IPS-NIHi7 (cell line): Measurements from ENCODE around the gene MAMLD1.

Source experiments
- DNase-seq: peaks from one replicate; pipeline ENCODE4 v3.0.0; 2012; ENCODE audit warnings: mixed read lengths; ENCODE audit errors: extremely low spot score

Gene MAMLD1

DNA sequence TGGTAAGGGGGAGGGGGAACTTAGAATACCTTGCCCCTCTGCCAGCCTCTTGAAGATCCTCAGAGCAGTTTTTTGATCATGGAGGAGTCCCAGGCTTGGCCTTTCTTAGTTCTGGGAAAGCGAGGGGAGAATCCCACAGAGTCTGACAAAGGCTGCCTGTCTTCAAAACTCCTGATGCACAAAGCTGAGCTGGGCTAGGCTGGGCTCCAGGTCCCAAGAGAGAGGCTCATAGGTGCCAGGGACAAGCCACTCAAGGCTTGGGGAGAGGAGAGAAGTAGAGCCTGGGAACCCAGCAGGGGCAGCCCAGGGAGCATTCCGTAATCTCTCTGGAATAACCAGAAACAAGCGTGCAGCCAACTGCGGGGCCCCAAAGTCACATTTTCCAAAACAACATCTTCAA, 168.3 kb downstream of the MAMLD1 start:
- no peak for DNase-seq

DNA sequence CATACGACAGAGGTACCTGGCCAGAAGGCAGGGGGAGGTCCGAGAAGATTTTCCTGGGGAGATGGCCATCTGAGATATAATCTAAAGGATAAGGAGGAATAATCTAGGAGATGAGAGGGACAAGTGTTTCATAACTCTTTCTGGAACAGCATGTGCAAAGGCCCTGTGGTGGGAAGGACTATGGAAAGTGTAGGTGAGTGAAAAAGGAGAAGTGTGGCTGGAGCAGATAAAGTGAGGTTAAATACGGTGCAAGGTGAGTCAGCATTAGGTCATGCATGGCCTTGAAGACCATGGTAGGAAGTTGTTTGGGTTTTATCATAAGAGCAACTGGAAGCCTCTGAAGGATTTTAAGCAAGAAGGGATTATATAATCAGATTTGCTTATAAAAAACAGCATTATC, 170.7 kb downstream of the MAMLD1 start:
- DNase-seq, result no peak

DNA sequence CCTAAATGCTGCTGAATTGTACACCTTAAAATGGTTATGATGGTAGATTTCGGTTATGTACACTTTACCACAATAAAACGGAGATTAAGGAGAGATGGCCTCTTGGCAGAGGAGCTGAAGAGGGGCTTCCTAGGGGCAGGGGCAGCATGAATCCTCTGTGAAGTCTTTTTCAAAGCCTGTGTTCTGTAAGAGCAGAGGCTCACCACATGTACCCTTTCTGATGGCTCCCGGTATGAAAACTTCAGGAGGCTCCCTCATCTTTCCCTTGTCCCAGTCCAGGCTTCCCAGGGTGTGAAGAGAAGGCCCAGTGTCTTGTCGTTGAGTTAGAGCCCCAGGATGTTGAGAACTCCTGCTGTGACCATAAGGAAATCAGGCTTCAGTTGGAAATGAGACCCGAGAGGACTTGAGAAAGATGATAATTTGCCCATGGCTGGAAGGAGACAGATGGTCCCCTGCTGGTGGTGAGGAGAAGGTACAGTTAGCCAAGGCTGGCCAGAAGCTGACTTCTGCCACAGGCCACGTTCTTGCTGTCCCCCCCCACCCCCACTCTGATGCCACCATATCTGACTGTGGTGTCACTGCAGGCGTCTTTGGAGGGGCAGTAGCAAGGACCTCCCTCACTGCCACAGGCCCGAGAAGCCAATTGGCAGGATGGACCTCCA, 173.5 kb downstream of the MAMLD1 start:
- DNase-seq, result no peak

DNA sequence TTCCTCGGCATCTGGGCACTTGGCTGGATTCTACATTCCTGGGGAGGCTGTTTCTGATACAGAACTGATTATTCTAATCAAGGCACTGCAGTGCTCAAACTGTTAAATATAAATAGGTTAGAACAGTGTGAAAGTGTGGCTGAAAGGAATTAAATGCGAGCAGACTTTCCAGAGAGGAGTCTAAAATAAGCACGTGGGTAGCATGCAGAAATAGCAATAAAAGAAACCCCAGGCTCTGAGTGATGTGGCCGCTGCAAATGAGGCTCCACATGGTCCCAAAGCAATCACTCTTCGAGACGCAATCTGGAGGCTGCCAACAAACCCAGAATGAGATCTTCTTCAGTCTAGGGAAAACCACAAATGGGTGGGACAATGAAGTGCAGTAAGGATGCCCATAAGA, 174.7 kb downstream of the MAMLD1 start:
- DNase-seq, result no peak

DNA sequence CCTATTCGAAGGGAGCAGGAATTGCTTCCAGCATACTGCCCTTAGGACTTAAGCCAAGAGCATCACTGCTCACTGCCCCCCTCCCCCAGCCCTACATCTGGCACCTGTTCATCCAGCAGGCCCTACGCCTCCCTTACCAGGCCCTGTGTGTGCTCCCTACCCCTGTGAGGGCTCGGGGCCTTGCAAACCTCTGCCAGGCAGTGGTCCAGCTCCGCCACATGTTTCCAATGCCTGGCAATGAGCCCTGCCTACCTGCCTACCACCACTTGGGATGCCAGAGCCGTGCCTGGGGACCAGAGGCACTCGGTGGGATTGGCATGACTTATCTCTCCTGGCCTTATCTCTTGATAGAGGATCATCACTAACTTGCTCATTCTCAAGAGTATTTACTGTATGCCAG, 177.8 kb downstream of the MAMLD1 start:
- no peak for DNase-seq

DNA sequence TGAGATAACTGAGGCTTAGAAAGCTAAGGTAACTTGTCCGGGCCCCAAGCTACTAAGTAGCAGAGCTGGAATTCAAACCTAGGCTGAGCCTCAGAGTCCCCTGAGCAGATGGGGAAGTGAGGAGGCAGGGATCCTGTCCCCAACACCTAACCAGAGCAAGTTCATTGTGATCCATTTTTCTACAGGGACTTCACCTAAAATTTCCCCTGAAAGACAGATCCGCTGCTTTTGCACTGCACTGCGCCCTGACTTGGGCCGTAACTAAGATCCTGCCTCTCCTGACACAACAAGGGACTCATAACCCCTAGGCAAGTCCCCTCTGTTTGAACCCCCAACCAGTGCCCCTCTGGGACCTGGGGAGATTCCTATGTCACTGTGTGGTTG, 179.7 kb downstream of the MAMLD1 start:
- no peak for DNase-seq

DNA sequence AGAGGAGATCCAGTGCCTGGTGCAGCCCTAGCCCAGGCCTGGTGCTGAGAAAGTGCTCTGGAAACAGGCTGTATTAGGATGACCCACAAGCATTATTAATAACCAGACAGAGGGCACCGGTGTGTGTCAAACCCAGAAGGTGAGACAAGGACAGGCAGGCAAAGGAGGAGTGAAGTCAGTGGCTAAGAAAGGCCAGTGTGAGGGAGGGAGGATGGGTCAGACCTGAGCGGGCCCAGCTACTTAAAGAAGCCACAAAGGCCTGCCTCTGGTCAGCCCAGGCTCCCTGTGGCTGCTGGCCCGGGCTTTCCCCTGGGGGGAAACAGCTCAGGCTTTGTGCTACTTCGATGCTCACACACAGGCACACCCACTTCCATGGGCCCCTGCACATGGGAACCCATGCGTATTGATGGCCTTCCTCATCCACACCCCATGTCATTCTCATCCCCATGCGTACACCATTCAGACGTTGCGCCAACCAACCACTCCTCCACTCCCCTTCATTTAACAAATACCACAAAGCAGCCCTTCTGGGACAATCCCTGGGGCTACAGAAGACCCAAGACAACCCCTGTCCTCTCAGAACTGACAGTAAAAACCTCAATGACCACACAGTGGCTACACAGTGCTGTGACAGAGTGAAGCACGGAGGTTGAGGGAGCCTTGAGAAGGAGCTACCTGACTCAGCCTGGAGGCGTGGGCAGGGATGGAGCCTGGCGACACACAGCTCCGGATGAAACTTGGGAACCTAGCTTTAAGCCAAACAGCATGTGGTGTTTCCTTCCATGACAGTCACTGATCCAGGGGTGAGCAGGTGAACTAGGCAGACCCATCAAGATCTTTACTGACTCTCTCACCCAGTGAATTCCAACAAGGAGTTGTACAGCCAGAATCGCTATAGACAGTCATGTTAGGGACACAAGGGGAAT, 180.4 kb downstream of the MAMLD1 start:
- no peak for DNase-seq

DNA sequence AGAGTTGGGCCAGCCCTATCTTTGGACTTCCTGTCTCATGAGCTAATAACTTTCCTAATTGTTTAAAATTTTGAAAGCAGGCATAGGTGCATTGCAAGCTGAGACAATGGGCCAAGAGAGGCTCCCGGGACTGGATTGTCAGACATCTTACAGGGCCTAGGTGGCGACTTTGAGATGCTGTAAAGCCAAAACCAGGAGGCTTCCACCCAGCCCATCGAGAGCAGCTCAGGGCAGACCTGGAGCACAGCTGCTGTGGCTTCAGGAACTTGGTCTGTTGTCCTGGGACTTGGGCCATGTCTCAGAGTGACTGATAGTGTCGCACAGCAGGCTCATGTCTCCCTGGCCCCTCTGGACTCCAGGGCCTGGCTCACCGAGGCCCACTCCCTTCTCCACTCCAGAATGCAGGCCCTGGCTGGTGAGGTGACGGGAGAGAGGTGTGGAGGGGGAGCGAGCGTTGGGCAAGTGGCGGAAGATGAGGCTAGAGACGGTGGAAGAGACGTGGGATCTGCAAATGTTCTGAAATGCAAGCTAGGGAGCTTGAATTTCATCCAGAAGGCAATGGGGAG, 181.2 kb downstream of the MAMLD1 start:
- peak; percentile 66 for DNase-seq

DNA sequence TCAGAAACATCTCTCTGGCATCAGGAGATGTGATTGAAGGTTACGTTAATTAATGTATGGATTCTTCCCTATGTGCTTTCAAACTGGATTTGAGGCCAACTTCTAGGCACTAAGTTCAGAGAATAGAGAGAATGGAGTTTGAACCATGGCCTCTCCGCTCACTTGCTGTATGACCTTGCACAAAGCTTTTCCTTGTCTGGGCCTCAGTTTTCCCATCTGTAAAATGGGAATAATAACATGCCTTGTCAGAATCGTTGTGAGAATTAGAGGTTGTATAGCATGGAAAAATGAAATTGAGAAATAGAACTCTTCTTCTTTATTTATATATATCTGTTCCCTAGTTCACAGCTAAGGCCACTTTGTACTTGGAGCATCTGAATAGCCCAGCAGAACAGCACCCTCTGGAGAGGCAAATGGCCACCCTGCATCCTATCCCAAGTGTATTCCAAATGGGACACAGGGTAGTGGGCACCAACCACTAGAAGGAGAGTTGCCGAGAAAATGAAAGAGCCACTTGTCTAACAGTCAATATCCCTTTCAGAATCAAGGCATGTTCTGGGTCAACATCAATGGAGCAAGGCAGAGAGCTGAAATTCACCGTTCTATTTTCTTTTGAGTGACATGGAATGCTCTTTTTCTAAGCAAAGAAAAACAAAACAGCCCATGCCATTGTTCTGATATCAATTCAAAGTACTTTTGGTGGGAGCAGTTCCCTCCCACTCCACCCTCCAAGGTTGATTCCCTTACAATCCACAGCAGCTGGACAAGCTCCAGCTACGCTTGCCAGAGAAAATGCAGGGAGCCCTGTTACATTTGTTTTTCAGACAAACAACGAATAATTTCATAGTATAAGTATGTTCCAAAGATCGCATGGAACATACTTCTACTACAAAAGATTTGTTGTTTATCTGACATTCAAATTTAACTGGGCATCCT, 182.0 kb downstream of the MAMLD1 start:
- DNase-seq, result no peak

DNA sequence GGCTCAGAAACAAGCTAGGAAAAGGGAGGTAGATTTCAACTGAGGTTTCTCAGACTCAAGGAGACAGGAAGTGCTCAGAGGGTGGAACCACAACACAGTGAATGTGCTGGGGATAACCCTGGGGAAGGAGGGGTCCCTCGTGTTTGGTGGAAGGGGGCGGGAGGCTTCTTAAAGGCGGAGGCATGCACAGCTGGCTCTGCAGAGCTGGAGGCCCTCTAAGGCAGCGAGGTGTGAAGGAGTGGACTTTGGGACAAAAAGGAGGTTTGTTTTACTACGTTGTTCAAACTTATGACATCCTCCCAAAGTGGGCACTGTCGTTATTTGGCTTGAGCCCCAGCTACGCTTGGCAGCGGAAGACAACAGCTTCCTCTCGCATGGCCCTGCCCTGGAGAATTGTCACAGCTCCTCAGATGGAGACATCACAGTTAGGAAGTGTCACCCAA, 183.6 kb downstream of the MAMLD1 start:
- DNase-seq, result no peak

DNA sequence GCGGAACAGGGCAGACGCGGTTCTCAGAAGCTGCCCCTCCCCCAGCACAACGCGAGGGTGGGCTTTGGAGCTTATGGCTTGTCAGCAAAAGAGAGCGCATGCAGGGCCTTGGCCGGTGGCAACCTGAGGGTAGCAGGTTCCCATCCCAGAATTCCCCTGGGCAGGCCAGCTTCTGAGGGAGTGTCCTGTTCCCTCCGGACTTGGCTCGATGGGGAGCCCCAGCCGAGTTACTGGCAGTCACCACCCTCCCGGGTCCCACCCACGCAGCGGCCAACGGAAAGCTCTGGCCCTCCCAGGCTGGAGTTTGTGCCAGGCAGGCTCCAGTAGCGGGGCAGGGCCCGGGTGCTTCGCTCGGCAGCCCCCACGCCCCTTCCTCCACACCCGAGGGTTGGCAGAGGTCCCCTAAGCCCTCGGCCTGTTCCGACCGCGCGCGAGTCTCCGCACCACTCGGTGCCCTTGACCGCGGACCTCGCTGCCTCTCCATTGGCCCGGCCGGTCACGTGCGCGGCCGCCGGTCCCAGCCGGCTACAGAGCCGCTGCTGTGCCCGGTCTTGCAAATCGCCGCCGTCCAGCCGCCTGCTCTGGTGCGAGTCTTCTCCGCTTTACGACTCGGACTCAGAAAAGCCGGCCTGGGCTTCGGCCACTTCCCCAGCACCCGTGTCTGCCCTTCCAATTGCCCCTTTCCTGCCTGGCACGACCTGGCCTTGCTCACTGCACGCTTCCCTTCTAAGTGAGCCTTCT, 184.4 kb downstream of the MAMLD1 start:
- peak; percentile 55 for DNase-seq

DNA sequence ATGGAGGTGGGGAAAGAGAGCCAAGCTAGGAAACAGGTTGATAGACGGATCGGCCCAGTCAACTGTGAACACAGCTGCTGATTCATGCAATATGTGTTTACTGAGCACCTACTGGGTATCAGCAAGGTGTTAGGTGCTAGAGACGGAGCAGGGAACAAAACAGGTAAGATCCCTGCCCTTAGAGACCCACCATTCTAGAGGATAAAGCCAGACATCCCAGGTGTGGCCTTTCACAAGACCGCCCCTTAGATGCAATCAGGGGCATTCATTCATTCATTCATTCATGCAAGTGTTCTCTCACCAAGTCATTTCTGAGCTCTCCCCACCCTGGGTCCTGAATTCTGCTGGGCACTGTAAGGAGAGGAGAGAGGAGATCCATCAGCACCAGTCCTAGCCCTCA, 185.1 kb downstream of the MAMLD1 start:
- no peak for DNase-seq

DNA sequence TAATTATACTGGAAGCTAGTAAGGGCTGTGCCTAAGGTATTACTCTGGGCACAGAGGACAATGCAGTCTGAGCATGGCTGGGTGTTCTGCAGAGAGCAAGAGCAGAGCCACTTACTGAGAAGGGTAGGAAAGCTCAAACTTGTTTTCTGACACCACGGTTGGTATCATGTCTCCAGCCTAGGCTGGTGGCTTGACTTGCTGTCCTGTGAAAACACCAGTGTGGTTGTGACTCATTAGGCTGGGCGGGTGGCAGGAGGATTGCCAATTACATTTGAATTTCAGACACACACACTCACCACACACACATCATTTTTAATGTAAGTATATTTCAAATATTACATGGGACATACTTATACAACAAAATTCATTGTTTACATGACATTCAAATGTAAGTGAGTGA, 185.6 kb downstream of the MAMLD1 start:
- no peak for DNase-seq

DNA sequence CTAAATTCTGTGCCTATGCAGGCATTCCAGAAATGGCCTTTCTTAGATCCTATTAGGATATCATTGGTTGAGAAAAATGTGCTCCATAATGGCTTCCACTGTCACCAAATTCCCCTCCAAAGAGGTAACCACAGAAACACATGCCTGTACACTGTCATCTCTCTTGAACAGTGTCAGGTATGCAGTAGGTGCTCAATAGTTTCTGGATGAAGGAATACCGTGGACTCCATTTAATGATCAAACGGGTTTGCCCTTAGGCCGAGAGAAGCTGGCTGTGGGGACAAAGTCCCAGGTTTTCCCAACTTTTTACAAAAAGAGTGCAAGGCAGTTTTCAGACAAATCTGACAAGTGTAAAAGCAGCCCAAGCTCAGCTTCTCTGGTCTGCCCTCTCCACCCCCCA, 188.8 kb downstream of the MAMLD1 start:
- no peak for DNase-seq

DNA sequence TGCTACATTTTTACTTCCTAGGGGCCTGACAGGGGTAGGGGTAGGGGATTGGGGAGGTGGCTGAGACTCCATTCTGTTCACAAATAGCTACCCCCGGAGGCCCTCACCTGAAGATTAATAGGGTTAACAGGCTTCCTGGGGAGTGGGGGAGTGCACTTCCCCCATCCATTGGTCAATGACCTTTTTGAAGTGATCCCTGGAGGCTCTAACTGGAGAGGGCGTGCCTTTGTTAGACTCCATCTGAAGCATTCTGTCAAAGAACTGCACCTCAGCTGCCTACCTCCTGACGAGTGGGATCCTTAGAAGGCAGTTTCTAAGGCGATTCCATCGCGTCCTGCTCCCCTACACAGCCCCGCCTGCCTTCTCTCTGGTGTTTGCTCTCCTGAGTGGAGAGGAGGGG, 195.3 kb downstream of the MAMLD1 start:
- DNase-seq, result peak; percentile 20
